ENCODE data around the gene LCN10.

GRCh38 chr9:136757751-136758140, 15.0 kb upstream of the LCN10 start:
- TF ChIP-seq POLR2A (IDR thresholded peaks at IDR 0.05), result no peak
- no peak for TF ChIP-seq CTCF (IDR thresholded peaks at IDR 0.05)
- no peak for TF ChIP-seq EP300 (IDR thresholded peaks at IDR 0.05)
- TF ChIP-seq POLR2AphosphoS5 (IDR thresholded peaks at IDR 0.05), result no peak
